Mammary epithelial cell (primary cell): ENCODE results near the gene TMTC2.

Experiments used
- EZH2 ChIP-seq: IDR thresholded peaks from 2 replicates; pipeline ENCODE4 v1.6.1; 2012; ENCODE audit warnings: low read length, inconsistent platforms, borderline replicate concordance
- TF ChIP-seq, protein P1 (sequence below), 2 donors: IDR thresholded peaks in 1 of 2; conservative IDR thresholded peaks in 1 of 2; 2 replicates each; pipeline ENCODE4 v1.5.1; 2011 to 2012; ENCODE audit warnings: inconsistent platforms in 2 of 2, low read length in 2 of 2, mild to moderate bottlenecking in 2 of 2, control low read depth in 1 of 2, low read depth in 1 of 2; ENCODE audit not compliant: insufficient read depth in 1 of 2; ENCODE audit errors: extremely low read depth in 1 of 2

- TF ChIP-seq, protein P1, sequence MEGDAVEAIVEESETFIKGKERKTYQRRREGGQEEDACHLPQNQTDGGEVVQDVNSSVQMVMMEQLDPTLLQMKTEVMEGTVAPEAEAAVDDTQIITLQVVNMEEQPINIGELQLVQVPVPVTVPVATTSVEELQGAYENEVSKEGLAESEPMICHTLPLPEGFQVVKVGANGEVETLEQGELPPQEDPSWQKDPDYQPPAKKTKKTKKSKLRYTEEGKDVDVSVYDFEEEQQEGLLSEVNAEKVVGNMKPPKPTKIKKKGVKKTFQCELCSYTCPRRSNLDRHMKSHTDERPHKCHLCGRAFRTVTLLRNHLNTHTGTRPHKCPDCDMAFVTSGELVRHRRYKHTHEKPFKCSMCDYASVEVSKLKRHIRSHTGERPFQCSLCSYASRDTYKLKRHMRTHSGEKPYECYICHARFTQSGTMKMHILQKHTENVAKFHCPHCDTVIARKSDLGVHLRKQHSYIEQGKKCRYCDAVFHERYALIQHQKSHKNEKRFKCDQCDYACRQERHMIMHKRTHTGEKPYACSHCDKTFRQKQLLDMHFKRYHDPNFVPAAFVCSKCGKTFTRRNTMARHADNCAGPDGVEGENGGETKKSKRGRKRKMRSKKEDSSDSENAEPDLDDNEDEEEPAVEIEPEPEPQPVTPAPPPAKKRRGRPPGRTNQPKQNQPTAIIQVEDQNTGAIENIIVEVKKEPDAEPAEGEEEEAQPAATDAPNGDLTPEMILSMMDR (conservative IDR thresholded peaks at IDR 0.05 in 1 of 2, IDR thresholded peaks at IDR 0.05 in 1 of 2; ENCODE audit: extremely low read depth in 1 of 2, insufficient read depth in 1 of 2, low read depth in 1 of 2, low read length in 2 of 2) = no peak
- no peak for TF ChIP-seq EZH2
Measured at GRCh38 chr12:82691513-82691912, 4.8 kb downstream of the TMTC2 start.
